H1 (cell line): Measurements from ENCODE around the gene TEX264.

ENCODE experiments used
- BACH1 ChIP-seq: IDR thresholded peaks from 2 replicates; pipeline ENCODE4 v1.6.1; 2012; ENCODE audit warnings: low read length, improper control_type of control experiment
- CHD2 ChIP-seq: IDR thresholded peaks from 2 replicates; pipeline ENCODE4 v1.6.1; 2012; ENCODE audit warnings: low read length, improper control_type of control experiment
- EP300 ChIP-seq, 2 experiments: IDR thresholded peaks; 1 replicate in 1 of 2; 2 replicates in 1 of 2; pipeline ENCODE4 v1.6.1; 2011 to 2012; ENCODE audit warnings: low read depth in 2 of 2, low read length in 2 of 2, mild to moderate bottlenecking in 2 of 2, borderline replicate concordance in 1 of 2, inconsistent platforms in 1 of 2, moderate library complexity in 1 of 2
- EZH2 ChIP-seq: fragments of 200-600 bp; sonication (generic); IDR thresholded peaks from 2 replicates; pipeline ENCODE4 v1.7.1; 2012; ENCODE audit warnings: low read depth, mild to moderate bottlenecking, moderate library complexity, low read length, inconsistent platforms; ENCODE audit not compliant: severe bottlenecking
- SIX5 ChIP-seq: IDR thresholded peaks from 2 replicates; pipeline ENCODE4 v1.6.1; 2011; ENCODE audit warnings: mild to moderate bottlenecking, low read depth, low read length
- SRF ChIP-seq: IDR thresholded peaks from 2 replicates; pipeline ENCODE4 v1.6.1; 2011; ENCODE audit warnings: mild to moderate bottlenecking, low read depth, low read length, moderate library complexity
- TAF1 ChIP-seq: IDR thresholded peaks from 2 replicates; pipeline ENCODE4 v1.6.1; 2011; ENCODE audit warnings: mild to moderate bottlenecking, low read depth, low read length
- TF ChIP-seq, protein P1 (sequence below), 3 experiments: IDR thresholded peaks; 1 replicate in 2 of 3; 2 replicates in 1 of 3; pipeline versions ENCODE4 v1.5.1 to v1.6.1; 2011; ENCODE audit warnings: low read length in 3 of 3, mild to moderate bottlenecking in 3 of 3, inconsistent platforms in 2 of 3, low read depth in 1 of 3, moderate library complexity in 1 of 3; ENCODE audit not compliant: insufficient read depth in 1 of 3; ENCODE audit errors: control extremely low read depth in 1 of 3

- TF ChIP-seq TAF1 (no peak), EP300 (IDR thresholded peaks at IDR 0.05; ENCODE audit: borderline replicate concordance in 1 of 2, low read depth in 2 of 2, low read length in 2 of 2) (no peak), BACH1 (no peak), SRF (no peak), CHD2 (no peak), SIX5 (no peak), EZH2 (no peak)
- TF ChIP-seq, protein P1, sequence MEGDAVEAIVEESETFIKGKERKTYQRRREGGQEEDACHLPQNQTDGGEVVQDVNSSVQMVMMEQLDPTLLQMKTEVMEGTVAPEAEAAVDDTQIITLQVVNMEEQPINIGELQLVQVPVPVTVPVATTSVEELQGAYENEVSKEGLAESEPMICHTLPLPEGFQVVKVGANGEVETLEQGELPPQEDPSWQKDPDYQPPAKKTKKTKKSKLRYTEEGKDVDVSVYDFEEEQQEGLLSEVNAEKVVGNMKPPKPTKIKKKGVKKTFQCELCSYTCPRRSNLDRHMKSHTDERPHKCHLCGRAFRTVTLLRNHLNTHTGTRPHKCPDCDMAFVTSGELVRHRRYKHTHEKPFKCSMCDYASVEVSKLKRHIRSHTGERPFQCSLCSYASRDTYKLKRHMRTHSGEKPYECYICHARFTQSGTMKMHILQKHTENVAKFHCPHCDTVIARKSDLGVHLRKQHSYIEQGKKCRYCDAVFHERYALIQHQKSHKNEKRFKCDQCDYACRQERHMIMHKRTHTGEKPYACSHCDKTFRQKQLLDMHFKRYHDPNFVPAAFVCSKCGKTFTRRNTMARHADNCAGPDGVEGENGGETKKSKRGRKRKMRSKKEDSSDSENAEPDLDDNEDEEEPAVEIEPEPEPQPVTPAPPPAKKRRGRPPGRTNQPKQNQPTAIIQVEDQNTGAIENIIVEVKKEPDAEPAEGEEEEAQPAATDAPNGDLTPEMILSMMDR (IDR thresholded peaks at IDR 0.05; ENCODE audit: control extremely low read depth in 1 of 3, insufficient read depth in 1 of 3, low read depth in 1 of 3, low read length in 3 of 3), result no peak
Observed at GRCh38 chr3:51680196-51680595, 9.1 kb downstream of the TEX264 start.
